ENCODE measurements around the gene CHP1.
A peak's percentile ranks its signal among the peaks of the same experiment; 100 is the strongest.

The CHP1 gene

GRCh38 chr15:41279535-41280283 lies 48.6 kb downstream of the CHP1 start:
- TF ChIP-seq SIN3A (IDR thresholded peaks at IDR 0.05; ENCODE audit: borderline replicate concordance, insufficient read depth, low read length): no peak
- no peak for TF ChIP-seq POLR2AphosphoS5 (IDR thresholded peaks at IDR 0.05; ENCODE audit: low read depth, low read length)
- no peak for TF ChIP-seq REST (IDR thresholded peaks at IDR 0.05; ENCODE audit: insufficient read depth in 1 of 2, low read depth in 2 of 2, low read length in 2 of 2)
- no peak for TF ChIP-seq TAF1 (IDR thresholded peaks at IDR 0.05; ENCODE audit: borderline replicate concordance, insufficient read depth, low read length)
- TF ChIP-seq FOXP2 (optimal IDR thresholded peaks at IDR 0.05; ENCODE audit: borderline replicate concordance, extremely low read depth, extremely low read length, insufficient read depth): no peak

GRCh38 chr15:41281236-41281635 lies 50.2 kb downstream of the CHP1 start:
- no peak for TF ChIP-seq REST (IDR thresholded peaks at IDR 0.05; ENCODE audit: insufficient read depth in 1 of 2, low read depth in 2 of 2, low read length in 2 of 2)
- TF ChIP-seq SIN3A (IDR thresholded peaks at IDR 0.05; ENCODE audit: borderline replicate concordance, insufficient read depth, low read length): no peak
- no peak for TF ChIP-seq POLR2AphosphoS5 (IDR thresholded peaks at IDR 0.05; ENCODE audit: low read depth, low read length)
- no peak for TF ChIP-seq TAF1 (IDR thresholded peaks at IDR 0.05; ENCODE audit: borderline replicate concordance, insufficient read depth, low read length)
- no peak for TF ChIP-seq FOXP2 (optimal IDR thresholded peaks at IDR 0.05; ENCODE audit: borderline replicate concordance, extremely low read depth, extremely low read length, insufficient read depth)

- TF ChIP-seq POLR2AphosphoS5 (IDR thresholded peaks at IDR 0.05; ENCODE audit: low read depth, low read length) (peak; percentile 95), SIN3A (IDR thresholded peaks at IDR 0.05; ENCODE audit: borderline replicate concordance, insufficient read depth, low read length) (peak; percentile 18; the same call in 1 of the 2 replicates), REST (IDR thresholded peaks at IDR 0.05; ENCODE audit: insufficient read depth in 1 of 2, low read depth in 2 of 2, low read length in 2 of 2) (peak; percentile 21 to 68; a peak in 1 of 4 replicates), TAF1 (IDR thresholded peaks at IDR 0.05; ENCODE audit: borderline replicate concordance, insufficient read depth, low read length) (peak; percentile 94), FOXP2 (optimal IDR thresholded peaks at IDR 0.05; ENCODE audit: borderline replicate concordance, extremely low read depth, extremely low read length, insufficient read depth) (peak; percentile 62)
These were observed 52.8 kb downstream of the CHP1 start for GRCh38 chr15:41283653-41284426.

GRCh38 chr15:41284427-41285177 lies 53.5 kb downstream of the CHP1 start:
- TF ChIP-seq REST (IDR thresholded peaks at IDR 0.05; ENCODE audit: insufficient read depth in 1 of 2, low read depth in 2 of 2, low read length in 2 of 2) (no peak), FOXP2 (optimal IDR thresholded peaks at IDR 0.05; ENCODE audit: borderline replicate concordance, extremely low read depth, extremely low read length, insufficient read depth) (no peak), TAF1 (IDR thresholded peaks at IDR 0.05; ENCODE audit: borderline replicate concordance, insufficient read depth, low read length) (no peak), SIN3A (IDR thresholded peaks at IDR 0.05; ENCODE audit: borderline replicate concordance, insufficient read depth, low read length) (no peak; the same call in 1 of the 2 replicates), POLR2AphosphoS5 (IDR thresholded peaks at IDR 0.05; ENCODE audit: low read depth, low read length) (no peak; the same call in 1 of the 2 replicates)

Measured in PFSK-1 (cell line).